M059J (cell line): ENCODE results near the gene PAQR7. TPM values are rescaled to one million over a fixed set of nuclear protein-coding genes. Genes with fewer than 3 reads are reported as not detected.
A peak's percentile ranks its signal among the peaks of the same experiment; 100 is the strongest.

Experiments used
- DNase-seq: peaks from one replicate; pipeline ENCODE4 v3.0.0-alpha.2; 2012; ENCODE audit warnings: low read depth
- total RNA-seq: library from RNA; depleted of rRNA; stranded (reverse); fragments of >200 nt; shearing (Covaris generic); gene quantifications from 2 replicates; pipeline ENCODE4 v1.2.3, GENCODE V29; 2014

The PAQR7 gene
- total RNA-seq, 1 experiment from 2014 or later = 6.8 TPM

GRCh38 chr1:25903986-25904385 is 28.5 kb upstream of the PAQR7 start:
- no peak for DNase-seq

GRCh38 chr1:25902462-25902861 is 27.0 kb upstream of the PAQR7 start:
- DNase-seq = no peak

DNA sequence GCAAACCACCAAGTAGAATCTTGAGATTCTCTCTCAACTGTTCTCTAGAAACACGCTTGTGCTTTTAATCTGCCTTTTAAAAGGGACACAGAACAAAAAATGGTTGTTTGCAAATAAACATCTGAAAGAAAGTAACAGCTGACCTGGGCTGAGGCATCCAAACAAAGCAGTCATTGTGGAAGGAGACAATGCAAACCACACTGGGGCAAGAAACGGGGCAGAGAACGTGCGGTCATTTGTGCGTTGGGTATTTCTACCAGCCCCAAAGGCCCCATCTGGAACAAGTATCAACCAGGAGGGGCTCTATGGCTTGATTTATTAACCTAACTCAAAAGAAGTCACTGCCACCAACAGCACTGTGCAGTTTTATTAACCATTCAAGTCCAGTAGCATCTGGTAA is 24.7 kb upstream of the PAQR7 start:
- no peak for DNase-seq

DNA sequence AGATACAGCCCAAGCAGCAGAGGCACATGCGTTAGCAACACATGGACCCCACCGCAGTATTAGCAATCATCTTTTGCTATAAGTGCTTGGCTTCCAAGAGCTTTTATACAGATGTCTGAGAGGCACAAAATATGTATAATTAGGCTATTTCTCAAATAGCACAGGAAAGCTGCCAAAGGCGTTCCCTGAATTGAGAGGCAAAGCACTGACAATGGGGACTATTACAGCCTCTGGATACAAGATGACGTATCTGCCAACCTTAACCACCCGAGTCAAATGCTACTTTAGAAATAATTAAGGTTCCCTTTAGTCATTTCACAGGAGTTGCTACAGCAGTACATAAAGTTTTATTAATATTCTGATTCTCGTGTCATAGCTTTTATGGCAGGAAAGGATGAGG is 24.3 kb upstream of the PAQR7 start:
- no peak for DNase-seq

DNA sequence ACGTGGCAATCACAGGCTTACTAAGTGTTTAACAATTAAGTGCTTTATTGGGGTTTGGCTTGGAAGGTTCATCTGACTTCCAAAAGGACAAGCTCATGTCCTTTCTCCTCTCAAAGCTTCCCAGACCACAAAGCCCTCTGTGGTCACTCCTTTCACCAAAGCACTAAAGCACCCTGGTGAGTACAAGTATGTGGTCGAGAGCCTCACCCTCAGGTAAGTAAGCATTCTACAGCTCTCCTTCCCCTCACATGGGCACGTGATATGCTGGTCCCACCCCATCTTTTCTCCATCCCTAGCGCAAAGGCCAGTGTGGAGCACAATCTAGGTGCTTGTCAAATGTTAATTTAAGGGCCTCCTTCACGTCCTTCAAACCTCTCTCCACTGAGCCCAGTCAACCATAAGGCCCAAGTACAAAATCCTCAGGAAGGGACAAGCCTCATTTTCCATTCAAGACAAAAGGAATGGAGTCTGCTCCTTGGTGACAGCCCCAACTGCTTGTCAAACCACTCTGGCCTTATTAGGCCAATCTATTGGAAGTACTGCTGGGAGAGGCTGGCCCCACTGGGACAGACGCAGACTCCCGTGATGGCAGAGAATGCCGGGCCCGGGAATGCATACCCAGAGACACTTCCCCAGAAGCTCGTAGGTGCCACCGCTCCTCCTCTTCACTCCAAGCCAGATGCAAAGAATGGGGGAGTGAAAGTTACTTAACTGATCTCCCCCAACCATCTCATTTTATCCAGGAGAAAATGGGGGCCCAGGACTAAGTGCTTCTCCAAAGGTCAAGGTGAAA is 22.9 kb upstream of the PAQR7 start:
- peak; percentile 54 for DNase-seq

- no peak for DNase-seq
These were observed 22.2 kb upstream of the PAQR7 start for GRCh38 chr1:25897754-25898153.

DNA sequence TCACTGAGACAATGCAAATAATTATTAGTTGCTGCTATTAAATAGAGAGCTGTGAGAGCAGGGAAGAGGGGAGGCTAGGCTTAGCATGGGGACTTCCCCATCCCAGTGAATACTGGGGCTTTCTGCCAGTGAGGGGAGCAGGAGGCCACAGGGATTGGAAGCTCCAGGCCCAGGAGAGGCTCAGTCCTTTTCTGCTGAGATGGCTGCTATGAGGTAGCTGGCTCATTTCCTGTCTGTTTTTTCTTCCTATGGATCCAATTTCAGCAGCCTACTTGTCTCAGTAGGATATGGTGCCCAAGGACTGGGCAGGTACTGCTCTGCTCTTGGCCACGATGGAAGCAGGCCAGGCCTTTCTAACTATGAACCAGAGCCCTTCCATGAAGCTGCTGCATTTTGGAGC is 20.8 kb upstream of the PAQR7 start:
- DNase-seq = peak; percentile 75

GRCh38 chr1:25895365-25895990 is 20.0 kb upstream of the PAQR7 start:
- peak; percentile 74 for DNase-seq

DNA sequence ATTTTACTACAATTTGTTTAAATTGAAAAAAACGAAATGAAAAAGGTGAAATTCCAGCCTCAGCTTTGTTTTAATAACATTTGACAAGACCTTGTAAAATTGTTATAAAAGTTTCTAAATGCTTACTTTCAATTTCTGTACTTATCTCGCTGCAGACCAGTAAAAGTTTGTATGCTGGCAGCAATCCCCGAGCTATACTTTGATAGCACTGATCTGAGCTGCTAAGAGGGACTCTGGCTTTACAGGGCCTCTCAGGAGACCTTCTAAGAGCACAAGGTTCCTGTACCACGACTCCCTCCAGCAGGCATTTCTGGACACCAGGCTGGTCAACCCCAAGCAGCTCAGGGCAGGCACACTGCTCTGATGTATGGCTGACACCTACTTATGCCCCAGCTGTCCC is 17.6 kb upstream of the PAQR7 start:
- DNase-seq = peak; percentile 42

DNA sequence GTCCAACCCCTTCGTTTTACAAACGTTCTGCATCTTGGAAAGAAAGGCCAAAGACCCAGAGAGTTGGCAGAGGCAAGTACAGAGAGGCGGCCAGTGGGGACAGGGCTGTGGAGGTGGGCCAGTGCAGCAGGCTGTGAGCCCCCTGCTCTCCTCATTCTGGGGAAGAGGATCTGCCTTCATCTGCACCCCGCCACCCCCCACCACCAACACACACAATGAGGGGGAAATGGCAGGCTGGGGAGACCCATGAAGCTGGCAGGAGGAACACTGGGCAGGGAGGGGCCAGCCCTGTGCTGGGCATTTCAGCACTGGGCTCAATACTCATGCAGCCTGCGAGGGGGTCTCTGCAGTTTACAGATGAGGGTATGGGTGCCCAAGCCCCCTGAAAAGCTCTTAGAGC is 16.1 kb upstream of the PAQR7 start:
- DNase-seq = no peak

- DNase-seq = peak; percentile 93
These were observed 14.9 kb upstream of the PAQR7 start for GRCh38 chr1:25890239-25891034.

DNA sequence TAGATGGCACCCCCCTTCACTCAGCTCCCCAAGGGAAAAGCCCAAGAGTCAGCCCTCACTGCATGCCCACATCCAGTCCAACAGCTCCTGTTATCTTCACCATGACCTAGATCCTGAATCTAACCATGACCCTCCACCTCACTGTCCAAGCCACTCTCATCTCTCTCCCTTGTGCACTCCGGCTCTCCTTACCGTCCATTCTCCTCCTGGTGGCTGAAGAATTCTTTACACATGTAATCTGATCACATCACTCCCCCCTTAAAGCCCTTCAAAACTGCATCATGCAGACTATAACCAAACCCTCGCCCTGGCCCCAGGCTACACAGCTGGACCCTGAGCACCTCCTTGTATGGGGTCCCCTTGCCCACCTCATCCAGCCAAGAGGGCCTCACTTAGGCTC is 14.0 kb upstream of the PAQR7 start:
- no peak for DNase-seq

GRCh38 chr1:25888426-25888987 is 13.0 kb upstream of the PAQR7 start:
- DNase-seq = no peak

DNA sequence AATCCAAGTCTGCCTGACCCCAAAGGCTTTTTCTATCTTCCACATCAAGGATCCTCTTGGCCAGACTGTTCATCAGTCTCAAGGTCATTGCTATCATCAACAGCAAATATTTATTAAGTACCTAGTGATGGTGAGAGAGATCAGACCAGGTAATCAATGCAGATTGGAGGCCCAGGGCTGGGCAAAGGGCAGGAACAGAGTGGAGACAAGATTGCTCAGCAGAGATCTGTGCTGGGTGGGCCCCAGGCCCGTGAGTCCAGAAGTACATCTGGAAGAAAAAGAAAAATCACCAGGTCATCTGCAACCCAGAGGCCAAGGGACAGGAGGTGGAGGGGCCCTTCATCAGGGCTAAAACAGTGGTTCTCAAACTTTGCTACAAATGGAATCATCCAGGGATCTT is 10.1 kb upstream of the PAQR7 start:
- no peak for DNase-seq

GRCh38 chr1:25881266-25881665 is 5.8 kb upstream of the PAQR7 start:
- DNase-seq = no peak

- no peak for DNase-seq
These were observed 5.0 kb upstream of the PAQR7 start for GRCh38 chr1:25880518-25880917.

- DNase-seq = no peak
These were observed 4.2 kb upstream of the PAQR7 start for GRCh38 chr1:25879675-25880074.

GRCh38 chr1:25878690-25879089 is 3.2 kb upstream of the PAQR7 start:
- no peak for DNase-seq

- DNase-seq = no peak
These were observed 1.6 kb upstream of the PAQR7 start for GRCh38 chr1:25877155-25877554.

GRCh38 chr1:25876693-25877077 is 1.2 kb upstream of the PAQR7 start:
- no peak for DNase-seq

DNA sequence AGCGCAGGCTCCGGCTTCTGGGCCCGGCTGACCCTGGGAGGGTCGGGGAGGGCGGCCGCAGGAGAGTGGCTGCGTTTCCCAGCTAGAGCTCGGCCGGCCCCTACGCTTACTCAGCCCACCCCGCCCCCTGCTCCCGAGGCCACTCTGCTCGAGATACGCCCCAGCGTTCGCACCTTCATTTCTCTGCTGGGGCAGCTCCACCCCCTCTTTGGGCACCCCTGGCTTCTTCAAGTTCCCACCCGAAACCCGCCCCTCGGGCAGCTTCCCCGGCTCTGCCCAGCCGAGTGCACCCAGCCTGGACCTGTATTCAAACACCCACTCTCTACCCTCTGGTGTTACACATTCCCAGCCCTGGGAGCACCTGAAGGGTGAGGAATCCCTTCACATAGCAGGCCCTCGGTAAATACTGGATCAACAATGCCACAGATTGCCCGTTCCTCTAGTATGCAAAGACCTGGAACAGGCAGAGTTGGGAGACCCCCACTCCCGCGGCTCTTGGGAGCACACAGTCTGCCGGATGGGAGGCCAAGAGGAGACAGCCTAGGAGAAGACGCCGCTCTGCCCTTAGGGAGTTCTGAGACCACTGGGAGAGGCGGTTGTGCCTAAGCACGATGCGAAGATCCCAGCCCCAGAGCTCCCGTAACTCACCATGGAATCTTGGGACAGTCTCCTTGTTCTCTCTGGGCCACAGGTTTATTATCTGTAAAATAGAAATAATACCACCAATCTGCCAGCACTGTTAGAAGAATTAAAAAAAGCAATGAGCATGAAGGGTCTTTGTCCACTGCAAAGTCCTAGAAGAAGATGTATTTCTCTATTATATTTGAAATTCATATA is 566 bp upstream of the PAQR7 start:
- DNase-seq = no peak
